Spleen (tissue), 7 donors: ENCODE data around the gene NHLRC4.

Source experiments
- POLR2A ChIP-seq, 3 donors: fragments of 450-650 bp; IDR thresholded peaks; one replicate each; pipeline ENCODE4 v1.5.1; 2017; ENCODE audit warnings: antibody characterized with exemption in 3 of 3, mild to moderate bottlenecking in 1 of 3
- POLR2AphosphoS5 ChIP-seq, 3 donors: sonication (generic); formaldehyde crosslinking; IDR thresholded peaks; one replicate each; pipeline ENCODE4 v1.5.1; 2017; ENCODE audit warnings: antibody characterized with exemption in 3 of 3
- TF ChIP-seq, protein P1 (sequence below), 11 experiments: fragments of 200-600 bp in 7 of 11; fragments of 450-650 bp in 4 of 11; sonication (generic) in 4 of 11; IDR thresholded peaks in 8 of 11; conservative IDR thresholded peaks in 3 of 11; 1 replicate in 7 of 11; 2 replicates in 4 of 11; pipeline versions ENCODE4 v1.4.0 to v1.8.0; 2016 to 2021; ENCODE audit warnings: antibody characterized with exemption in 11 of 11, inconsistent platforms in 4 of 11, mild to moderate bottlenecking in 1 of 11
- donor health status: DM: no; HTN: no; CAD: no; lungs with moderate emphysema.
- donor health status: DM: no; HTN: no; CAD: no.
- donor health status: DM: no; HTN: no; CAD: no.

DNA sequence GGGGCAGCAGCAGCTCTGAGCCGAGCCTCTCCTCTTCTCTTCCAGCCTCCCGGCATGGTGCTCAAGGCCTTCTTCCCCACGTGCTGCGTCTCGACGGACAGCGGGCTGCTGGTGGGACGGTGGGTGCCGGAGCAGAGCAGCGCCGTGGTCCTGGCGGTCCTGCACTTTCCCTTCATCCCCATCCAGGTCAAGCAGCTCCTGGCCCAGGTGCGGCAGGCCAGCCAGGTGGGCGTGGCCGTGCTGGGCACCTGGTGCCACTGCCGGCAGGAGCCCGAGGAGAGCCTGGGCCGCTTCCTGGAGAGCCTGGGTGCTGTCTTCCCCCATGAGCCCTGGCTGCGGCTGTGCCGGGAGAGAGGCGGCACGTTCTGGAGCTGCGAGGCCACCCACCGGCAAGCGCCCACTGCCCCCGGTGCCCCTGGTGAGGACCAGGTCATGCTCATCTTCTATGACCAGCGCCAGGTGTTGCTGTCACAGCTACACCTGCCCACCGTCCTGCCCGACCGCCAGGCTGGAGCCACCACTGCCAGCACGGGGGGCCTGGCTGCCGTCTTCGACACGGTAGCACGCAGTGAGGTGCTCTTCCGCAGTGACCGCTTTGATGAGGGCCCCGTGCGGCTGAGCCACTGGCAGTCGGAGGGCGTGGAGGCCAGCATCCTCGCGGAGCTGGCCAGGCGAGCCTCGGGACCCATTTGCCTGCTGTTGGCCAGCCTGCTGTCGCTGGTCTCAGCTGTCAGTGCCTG is 7.4 kb downstream of the NHLRC4 start:
- TF ChIP-seq POLR2A (IDR thresholded peaks at IDR 0.05) (no peak), POLR2AphosphoS5 (IDR thresholded peaks at IDR 0.05) (no peak)
- TF ChIP-seq, protein P1, sequence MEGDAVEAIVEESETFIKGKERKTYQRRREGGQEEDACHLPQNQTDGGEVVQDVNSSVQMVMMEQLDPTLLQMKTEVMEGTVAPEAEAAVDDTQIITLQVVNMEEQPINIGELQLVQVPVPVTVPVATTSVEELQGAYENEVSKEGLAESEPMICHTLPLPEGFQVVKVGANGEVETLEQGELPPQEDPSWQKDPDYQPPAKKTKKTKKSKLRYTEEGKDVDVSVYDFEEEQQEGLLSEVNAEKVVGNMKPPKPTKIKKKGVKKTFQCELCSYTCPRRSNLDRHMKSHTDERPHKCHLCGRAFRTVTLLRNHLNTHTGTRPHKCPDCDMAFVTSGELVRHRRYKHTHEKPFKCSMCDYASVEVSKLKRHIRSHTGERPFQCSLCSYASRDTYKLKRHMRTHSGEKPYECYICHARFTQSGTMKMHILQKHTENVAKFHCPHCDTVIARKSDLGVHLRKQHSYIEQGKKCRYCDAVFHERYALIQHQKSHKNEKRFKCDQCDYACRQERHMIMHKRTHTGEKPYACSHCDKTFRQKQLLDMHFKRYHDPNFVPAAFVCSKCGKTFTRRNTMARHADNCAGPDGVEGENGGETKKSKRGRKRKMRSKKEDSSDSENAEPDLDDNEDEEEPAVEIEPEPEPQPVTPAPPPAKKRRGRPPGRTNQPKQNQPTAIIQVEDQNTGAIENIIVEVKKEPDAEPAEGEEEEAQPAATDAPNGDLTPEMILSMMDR (IDR thresholded peaks at IDR 0.05 in 8 of 11, conservative IDR thresholded peaks at IDR 0.05 in 3 of 11): no peak
